Articular chondrocyte of knee joint (primary cell): ENCODE data around the gene NPDC1. TPM values are rescaled to one million over a fixed set of nuclear protein-coding genes. Genes with fewer than 3 reads are reported as not detected.

Experiments
- small RNA-seq: library from RNA; depleted of rRNA; stranded (forward); fragments of <200 nt; gene quantifications from one replicate; pipeline ENCODE3, GENCODE V24; 2012
- total RNA-seq: library from RNA; depleted of rRNA; stranded (reverse); fragments of >200 nt; gene quantifications from 2 replicates; pipeline ENCODE4 v1.2.3, GENCODE V29; 2012

The NPDC1 gene, protein sequence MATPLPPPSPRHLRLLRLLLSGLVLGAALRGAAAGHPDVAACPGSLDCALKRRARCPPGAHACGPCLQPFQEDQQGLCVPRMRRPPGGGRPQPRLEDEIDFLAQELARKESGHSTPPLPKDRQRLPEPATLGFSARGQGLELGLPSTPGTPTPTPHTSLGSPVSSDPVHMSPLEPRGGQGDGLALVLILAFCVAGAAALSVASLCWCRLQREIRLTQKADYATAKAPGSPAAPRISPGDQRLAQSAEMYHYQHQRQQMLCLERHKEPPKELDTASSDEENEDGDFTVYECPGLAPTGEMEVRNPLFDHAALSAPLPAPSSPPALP
- 20.0 and 20.1 TPM in 2 replicates for total RNA-seq

DNA sequence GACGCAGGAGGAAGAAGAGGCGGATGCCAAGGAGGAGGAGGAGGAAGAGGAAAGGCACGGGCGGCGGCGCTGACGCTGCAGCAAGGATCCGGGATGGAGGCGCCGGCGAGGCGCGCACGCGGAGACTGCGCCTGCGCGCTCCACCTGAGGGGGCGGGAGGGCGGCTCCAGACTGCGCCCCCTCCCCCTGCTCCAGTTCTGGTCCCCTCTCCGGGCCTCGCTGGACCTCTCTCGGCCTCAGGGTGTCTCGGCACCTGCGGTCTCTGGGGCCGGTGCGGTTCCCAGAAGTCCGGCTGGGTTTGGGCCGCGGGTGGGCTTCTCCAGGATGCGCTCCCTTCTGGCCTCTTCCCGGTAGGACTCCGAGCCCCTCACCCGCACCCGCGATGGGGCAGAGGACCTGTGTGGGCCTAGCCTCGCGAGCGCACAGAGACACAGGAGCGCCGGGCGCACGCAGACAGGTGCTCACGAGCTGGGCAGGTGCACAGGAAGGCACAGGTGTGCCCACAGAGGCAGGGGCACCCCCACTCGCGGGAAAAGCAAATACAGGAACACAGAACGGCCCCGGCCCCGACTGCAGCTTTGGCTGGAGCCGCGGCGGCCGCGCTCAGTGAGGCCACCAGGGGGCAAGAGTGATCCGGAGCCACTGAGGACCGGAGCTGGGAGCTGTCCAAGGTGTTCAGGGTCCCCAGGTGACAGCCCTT is at the start of gene NPDC1:
NPDC1 (minus strand) TSS at position 90 of the 700 bp plus-strand sequence. CDS start 188 bp downstream, outside the sequence.

DNA sequence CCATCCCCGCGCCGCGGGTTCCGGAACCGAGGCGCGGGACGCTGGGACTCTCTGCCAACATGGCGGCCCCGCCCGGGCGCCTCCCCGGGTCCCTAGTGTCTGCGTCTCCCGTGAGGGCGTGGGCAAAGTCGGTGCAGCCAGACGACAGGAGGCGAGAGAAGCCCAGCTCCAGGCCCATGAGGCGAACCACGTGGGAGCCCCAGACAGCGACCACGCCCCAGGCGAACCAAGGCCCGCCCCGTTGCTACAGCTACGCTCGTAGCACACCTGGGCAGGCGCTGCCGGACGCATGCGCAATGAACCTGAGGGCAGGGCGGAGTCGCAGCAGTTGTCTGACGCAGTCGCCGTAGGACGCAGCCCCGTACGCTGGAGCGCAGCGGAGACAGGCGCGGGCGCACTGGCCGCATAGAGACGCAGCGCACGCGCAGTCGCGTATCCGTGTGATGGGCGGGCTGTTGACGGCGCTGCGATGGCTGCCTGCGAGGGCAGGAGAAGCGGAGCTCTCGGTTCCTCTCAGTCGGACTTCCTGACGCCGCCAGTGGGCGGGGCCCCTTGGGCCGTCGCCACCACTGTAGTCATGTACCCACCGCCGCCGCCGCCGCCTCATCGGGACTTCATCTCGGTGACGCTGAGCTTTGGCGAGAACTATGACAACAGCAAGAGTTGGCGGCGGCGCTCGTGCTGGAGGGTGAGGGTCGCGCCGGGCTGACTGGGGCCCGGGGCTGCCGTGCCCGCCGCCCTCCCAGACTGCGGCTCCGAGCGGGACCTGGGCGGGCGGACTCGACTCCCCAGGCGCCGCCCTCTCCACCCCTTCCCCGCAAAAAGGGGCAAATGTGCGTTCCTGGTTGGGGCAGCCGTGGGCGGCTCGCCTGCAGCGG is 40.8 kb upstream of the NPDC1 start, which contains the start of gene MAN1B1:
MAN1B1 (plus strand) TSS at position 455 of the 878 bp plus-strand sequence; CDS start at position 470, 15 bp downstream.

DNA sequence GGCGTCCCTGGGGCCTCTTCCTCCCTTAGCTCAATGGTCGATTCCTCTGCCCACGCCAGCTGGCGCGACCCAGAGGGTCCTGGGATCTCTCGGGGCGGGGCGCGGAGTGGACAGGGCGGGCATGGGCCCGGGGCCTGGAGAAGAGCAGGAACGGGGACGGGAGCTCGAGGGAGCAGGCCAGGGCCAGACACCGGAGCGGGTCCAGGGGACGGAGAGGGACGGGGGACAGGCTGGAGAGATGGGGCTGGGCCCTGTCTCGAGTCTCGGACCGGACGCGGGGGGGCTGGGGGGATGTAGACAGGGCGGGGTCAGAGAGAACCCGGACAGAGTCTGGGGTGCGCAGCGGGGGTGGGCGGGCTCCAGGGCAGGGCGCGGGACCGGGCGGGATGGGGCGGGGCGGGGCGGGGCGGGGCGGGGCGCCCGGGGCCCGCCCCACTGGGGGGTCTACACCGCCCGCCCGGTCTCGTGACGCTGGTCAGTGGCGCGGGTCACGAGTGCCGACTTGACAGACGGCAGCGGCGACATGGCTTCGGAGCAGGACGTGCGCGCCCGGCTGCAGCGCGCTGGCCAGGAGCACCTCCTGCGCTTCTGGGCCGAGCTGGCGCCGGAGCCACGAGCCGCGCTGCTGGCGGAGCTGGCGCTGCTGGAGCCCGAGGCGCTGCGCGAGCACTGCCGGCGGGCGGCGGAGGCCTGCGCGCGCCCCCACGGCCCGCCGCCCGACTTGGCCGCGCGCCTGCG is 31.2 kb upstream of the NPDC1 start, which contains the start of gene UAP1L1:
UAP1L1 (plus strand) TSS at position 508 of the 738 bp plus-strand sequence; CDS start at position 524, 16 bp downstream.

DNA sequence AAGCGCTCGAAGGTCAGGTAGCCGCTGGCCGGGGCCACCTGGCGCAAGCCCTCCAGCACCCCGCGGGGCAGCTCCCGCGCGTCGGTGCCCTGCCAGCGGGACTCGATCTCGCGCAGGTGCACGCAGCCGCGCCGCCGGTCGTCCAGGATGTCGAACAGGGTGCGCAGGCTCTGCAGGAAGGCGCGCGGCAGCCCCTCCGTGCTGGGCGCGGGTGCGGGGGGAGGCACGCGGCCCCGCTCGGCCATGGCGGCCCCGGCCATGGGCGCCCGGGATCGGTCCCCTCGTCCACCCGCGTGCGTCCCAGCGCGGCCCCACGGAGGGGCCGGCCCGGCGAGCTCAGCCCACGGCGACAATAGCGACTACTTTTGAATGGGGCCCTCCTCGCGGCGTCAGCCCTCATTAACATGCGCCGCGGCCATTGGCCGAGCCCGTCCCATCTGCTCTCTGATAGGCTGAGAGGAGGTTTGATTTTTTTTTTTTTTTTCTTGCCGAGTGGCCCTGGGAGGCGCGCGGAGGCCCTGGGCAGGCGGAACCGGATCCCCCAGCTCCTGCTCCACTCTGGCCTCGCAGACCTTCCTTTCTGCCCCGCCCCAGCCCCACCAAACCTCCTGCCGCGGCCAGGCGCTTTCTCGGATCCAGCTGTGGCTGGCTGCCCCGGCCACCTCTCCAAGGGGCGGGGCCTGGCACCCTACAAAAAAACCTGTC is 24.4 kb upstream of the NPDC1 start, which contains the start of gene SAPCD2:
SAPCD2 (minus strand) TSS at position 357 of the 705 bp plus-strand sequence; CDS start at position 260, 97 bp downstream.

DNA sequence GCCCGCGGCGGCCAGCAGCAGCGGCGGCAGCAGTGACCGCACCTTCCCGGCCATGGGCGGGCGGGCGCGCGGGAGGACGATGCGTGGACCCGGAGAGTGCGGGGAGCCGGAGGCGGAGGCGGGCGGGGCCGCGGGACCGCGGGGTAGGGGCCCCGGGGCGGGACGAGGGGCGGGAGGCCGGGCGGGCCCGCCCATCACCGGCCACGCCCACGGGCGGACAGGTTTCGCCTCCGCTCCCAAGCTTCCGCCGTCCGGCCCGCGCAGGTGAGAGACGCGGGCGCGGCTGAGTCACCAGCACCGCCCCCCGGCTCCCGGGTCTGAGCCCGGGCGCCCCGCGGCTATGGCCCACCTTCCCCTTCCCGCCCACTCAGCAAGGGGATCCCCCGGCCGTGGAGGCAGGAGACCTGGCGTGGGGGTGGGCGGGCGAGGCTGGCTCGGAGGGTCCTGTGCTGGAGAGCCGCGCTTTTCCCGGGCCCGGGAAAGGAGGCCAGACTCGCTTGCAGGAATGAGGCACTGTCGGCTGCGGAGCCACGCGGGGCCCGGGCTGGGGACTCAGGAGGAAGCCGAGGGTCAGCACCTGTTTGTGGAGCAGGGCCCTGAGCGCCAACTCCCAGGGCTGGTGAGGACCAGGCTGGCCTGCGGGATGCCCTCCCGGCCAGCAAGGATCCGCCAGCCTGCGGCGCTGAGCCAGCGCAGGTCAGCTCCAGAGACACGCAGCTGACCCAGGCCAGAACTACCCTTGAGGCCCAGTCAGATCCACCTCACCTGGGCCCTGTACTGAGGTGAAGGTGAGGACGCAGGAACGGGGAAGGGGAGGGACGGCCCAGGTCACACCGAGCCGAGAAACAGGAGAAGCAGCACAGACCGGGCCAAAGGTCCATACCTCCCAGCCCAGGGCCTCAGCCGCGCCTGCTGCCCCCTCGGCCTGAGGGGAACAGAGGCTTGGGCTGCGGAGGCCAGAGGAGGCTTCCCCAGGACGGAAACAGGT is 8.3 kb upstream of the NPDC1 start, which contains the start of gene ENTPD2:
ENTPD2 (minus strand) TSS at position 118 of the 988 bp plus-strand sequence; CDS start at position 54, 64 bp downstream.

DNA sequence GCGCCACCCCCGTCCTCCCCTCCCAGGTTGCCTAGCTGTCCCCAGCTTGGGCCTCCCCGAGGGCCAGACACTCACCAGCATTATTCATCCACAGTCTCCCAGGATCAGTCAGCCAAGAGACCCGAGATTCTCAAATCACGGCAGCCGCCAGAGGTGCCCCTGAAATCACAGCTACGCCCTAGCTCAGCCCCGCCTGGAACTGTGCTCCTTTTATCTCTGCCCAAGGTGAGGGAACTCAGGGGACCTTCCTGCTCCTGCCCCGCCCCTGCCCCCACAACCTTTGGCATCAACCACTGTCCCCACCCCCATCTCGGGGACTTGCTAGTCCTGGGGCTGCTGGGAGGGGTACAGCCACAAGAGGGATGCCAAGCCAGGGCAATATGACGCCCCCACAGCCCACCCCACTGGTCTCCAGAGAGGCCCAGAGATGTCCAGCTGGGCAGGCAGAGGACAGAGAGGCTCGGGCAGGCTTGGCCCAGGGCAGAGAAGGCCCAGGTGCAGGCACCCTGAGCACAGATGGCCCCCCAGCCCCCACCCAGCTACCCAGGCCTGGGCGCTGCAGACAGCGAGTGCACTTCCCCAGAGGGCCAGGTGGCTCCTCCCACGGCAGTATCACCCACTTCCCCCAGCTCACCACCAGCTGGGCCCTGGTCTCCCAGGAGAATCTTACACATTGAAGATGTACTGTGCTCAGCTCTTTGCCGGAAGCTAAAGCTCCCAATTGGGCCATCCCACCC is 13.9 kb downstream of the NPDC1 start, which contains the start of gene FUT7:
FUT7 (minus strand) TSS at position 185 of the 737 bp plus-strand sequence; CDS start at position 88, 97 bp downstream.

DNA sequence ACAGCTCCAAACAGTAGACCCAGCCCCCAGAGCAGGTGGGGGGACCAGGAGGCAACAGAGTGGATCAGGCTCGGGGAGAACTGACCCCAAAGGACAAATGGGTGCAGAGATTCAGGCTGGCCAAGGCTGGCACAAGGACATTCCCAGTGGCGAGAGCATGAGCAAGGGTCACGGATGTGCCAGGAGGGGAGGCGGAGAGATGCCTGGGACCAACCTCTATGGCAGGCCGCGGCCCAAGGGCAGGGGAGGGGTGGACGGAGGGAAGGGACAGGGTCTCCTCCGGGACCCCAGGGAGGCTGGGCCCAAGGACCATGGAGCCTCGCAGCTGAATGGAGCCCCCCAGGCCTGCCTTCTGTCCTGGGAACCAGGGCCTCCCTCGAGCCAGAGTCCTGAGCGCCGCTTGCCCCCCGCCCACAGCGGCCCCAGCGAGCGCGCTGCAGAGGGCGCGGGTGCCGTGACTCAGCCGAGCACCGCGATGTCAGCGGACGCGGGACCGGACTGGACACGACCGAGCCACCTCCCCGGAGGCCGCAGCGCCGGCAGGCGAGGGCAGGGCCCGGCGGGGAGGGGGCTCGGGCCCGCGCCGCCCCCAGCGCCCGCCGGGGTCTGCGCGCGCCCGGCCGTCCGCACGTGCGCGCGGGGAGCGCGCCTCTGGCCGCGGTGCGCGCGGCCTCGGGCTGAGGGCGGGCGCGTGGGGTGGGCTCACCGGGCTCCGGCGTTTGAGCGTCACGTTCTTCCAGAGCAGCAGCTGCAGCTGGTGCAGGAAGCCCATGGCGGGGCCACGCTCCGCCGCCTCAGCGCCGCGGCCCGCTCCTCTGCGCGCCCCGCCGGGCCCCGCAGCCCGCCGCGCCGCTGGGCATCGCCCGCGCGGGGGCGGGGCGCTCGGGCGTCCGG is 18.4 kb downstream of the NPDC1 start, which contains the start of gene ABCA2:
ABCA2 (minus strand) TSS at position 869 of the 894 bp plus-strand sequence; CDS start at position 772, 97 bp downstream.

DNA sequence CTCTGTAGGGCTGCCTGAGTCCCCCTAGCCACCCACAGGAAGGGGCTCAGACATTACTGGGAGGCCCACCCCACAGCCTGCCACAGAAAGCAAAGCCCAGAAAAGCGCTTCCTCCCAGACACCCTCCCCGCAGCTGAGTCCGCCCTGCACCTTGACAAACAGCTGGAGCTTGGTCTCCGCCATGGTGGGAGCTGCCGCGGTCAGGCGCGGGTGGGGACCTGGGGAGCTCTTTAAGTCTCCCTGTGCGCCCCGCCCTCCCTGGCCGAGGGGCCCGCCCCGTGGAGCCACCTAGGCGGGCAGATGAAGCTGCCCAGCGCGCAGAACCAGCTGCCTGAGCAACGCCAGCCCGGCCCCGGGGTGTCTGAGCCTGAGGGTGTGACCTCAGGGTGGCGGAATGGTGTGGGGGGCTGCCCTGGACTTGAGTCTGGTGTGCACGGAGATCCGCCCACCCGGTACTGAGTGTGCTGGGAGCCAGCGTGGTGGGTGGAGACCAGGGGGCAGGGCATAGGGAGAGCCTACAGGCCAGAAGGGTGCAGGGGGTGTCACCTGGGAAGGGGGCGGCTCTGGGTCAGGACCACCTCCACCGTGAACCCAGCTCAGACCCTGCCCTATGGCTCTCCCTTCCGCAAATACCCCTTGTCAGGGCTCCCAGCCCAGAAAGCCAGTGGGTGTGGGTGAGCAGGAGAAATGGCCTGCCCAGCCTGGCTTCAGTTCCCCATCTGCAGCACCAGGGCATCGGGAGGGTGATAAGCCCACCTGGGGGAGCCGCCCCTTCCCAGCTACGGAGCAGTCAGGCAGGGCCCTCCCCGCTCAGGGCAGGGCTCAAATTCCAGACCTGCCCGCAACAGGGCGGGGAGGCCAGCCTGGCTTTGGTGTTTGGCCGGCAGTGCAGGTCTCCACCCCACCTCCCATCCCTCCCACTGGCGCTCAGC is 49.4 kb downstream of the NPDC1 start, which contains the start of gene CLIC3:
CLIC3 (minus strand) TSS at position 208 of the 932 bp plus-strand sequence; CDS start at position 183, 25 bp downstream.

DNA sequence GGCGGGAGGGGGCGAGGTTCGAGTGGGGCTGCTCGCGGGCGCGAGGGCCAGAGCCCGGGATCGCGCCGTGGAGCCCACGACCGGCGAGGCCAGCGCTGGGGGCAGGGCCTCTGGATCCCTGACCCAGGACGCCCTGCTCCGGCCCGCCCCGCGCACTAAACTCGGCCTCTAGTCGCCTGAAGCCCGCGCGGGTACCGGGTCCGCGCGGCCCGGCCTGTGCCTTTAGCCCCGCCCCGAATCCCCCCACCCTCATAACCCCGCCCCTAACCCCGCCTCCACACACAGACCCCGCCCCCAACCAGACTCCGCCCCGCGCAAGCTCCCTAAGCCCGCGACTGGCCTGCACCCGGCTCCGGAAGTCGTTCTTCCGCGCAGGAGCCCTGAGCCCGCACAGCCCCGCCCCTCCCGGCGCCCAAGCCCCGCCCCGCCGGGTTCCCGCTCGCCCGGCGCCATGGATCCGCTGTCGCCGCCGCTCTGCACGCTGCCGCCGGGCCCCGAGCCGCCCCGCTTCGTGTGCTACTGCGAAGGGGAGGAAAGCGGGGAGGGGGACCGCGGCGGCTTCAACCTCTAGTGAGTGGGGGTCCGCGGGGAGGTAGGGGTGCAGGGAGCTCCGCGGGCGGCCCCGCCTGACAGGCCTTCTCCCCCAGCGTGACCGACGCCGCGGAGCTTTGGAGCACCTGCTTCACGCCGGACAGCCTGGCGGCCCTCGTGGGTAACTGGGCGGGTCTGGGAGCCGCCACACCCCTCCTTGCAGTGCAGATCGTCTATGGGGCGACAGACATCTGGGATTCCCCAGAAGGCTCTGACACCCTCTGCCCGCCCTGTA is 53.8 kb downstream of the NPDC1 start, which contains the start of gene PAXX:
PAXX (plus strand) TSS at position 430 of the 826 bp plus-strand sequence; CDS start at position 452, 22 bp downstream.

Small RNA genes lying within 50 kb of the gene (small RNA-seq; reads per million reads assigned to genes)
- gene RF00153, result not detected

Other genes starting within 250 kb of the NPDC1 start
- gene CCDC183, start 249.8 kb downstream of the NPDC1 start, total RNA-seq, result 0.26 and 0.32 TPM in 2 replicates
- 41.4 and 60.4 TPM in 2 replicates for gene RABL6, start 238.2 kb downstream of the NPDC1 start, total RNA-seq
- 0.65 TPM in 2 replicates for gene AJM1, start 203.7 kb downstream of the NPDC1 start, total RNA-seq
- gene PHPT1, start 196.8 kb downstream of the NPDC1 start, total RNA-seq, result 49.9 and 50.8 TPM in 2 replicates
- gene MAMDC4, start 193.8 kb downstream of the NPDC1 start, total RNA-seq, result 0.39 and 0.76 TPM in 2 replicates
- gene EDF1, start 179.9 kb downstream of the NPDC1 start, total RNA-seq, result 237 and 265 TPM in 2 replicates
- 6.3 and 9.2 TPM in 2 replicates for gene TRAF2, start 159.7 kb downstream of the NPDC1 start, total RNA-seq
- 109 and 113 TPM in 2 replicates for gene FBXW5, start 101.4 kb downstream of the NPDC1 start, total RNA-seq
- gene C8G, start 100.9 kb downstream of the NPDC1 start, total RNA-seq, result 0.39 and 0.54 TPM in 2 replicates
- gene LCN12, start 93.9 kb downstream of the NPDC1 start, total RNA-seq, result not detected in 2 replicates
- gene PTGDS, start 68.7 kb downstream of the NPDC1 start, total RNA-seq, result 0.65 and 5.1 TPM in 2 replicates
- gene LCNL1, start 63.2 kb downstream of the NPDC1 start, total RNA-seq, result 0.11 and 0.65 TPM in 2 replicates
- gene PAXX, start 53.8 kb downstream of the NPDC1 start, total RNA-seq, result 12.1 and 12.8 TPM in 2 replicates
- gene CLIC3, start 49.6 kb downstream of the NPDC1 start, total RNA-seq, result 16.0 and 16.6 TPM in 2 replicates
- 16.3 and 17.5 TPM in 2 replicates for gene ABCA2, start 17.9 kb downstream of the NPDC1 start, total RNA-seq
- gene FUT7, start 14.1 kb downstream of the NPDC1 start, total RNA-seq, result not detected in 2 replicates
- gene ENTPD2, start 7.9 kb upstream of the NPDC1 start, total RNA-seq, result not detected in 2 replicates
- gene SAPCD2, start 24.4 kb upstream of the NPDC1 start, total RNA-seq, result 2.9 and 4.0 TPM in 2 replicates
- 15.6 and 22.1 TPM in 2 replicates for gene UAP1L1, start 31.3 kb upstream of the NPDC1 start, total RNA-seq
- 60.6 and 60.9 TPM in 2 replicates for gene MAN1B1, start 40.8 kb upstream of the NPDC1 start, total RNA-seq
- gene DPP7, start 68.6 kb upstream of the NPDC1 start, total RNA-seq, result 66.0 and 68.3 TPM in 2 replicates
- gene GRIN1, start 93.0 kb upstream of the NPDC1 start, total RNA-seq, result under 0.01 TPM in 1 of 2 replicates, not detected in the other
- gene LRRC26, start 123.9 kb upstream of the NPDC1 start, total RNA-seq, result not detected in 2 replicates
- gene TMEM210, start 125.9 kb upstream of the NPDC1 start, total RNA-seq, result not detected in 2 replicates
- gene ANAPC2, start 142.4 kb upstream of the NPDC1 start, total RNA-seq, result 21.9 and 24.7 TPM in 2 replicates
- gene SSNA1, start 142.5 kb upstream of the NPDC1 start, total RNA-seq, result 41.7 and 44.6 TPM in 2 replicates
- 5.4 and 6.1 TPM in 2 replicates for gene TPRN, start 154.6 kb upstream of the NPDC1 start, total RNA-seq
- 29.0 and 29.4 TPM in 2 replicates for gene TMEM203, start 159.5 kb upstream of the NPDC1 start, total RNA-seq
- gene NDOR1, start 159.5 kb upstream of the NPDC1 start, total RNA-seq, result 4.0 and 4.1 TPM in 2 replicates
- 0.39 TPM in 1 of 2 replicates, not detected in the other for gene RNF208, start 176.1 kb upstream of the NPDC1 start, total RNA-seq
- gene CYSRT1, start 179.0 kb upstream of the NPDC1 start, total RNA-seq, result 0.52 and 0.76 TPM in 2 replicates
- gene RNF224, start 181.3 kb upstream of the NPDC1 start, total RNA-seq, result not detected in 2 replicates
- gene SLC34A3, start 184.7 kb upstream of the NPDC1 start, total RNA-seq, result not detected in 2 replicates
- gene TUBB4B, start 195.1 kb upstream of the NPDC1 start, total RNA-seq, result 114 and 130 TPM in 2 replicates
- not detected in 2 replicates for gene STPG3, start 205.1 kb upstream of the NPDC1 start, total RNA-seq
- gene NELFB, start 209.2 kb upstream of the NPDC1 start, total RNA-seq, result 37.6 and 40.1 TPM in 2 replicates
- gene TOR4A, start 231.5 kb upstream of the NPDC1 start, total RNA-seq, result 8.6 and 13.4 TPM in 2 replicates